Liver (tissue), 3 donors: ENCODE measurements around the gene HIGD1A.

Experiments
- ATF3 ChIP-seq: IDR thresholded peaks from 2 replicates; pipeline ENCODE4 v1.6.1; 2016; ENCODE audit warnings: antibody characterized with exemption
- CTCF ChIP-seq: fragments of 150-350 bp; IDR thresholded peaks from 2 replicates; pipeline ENCODE4 v1.5.1; 2017; ENCODE audit warnings: improper control_type of control experiment, low read depth, low read length; ENCODE audit not compliant: missing input control
- FOXA1 ChIP-seq: IDR thresholded peaks from 2 replicates; pipeline ENCODE4 v1.6.1; 2016; ENCODE audit warnings: antibody characterized with exemption
- GABPA ChIP-seq, 2 donors: IDR thresholded peaks in 1 of 2; conservative IDR thresholded peaks in 1 of 2; 2 replicates each; pipeline ENCODE4 v1.6.1; 2016; ENCODE audit warnings: antibody characterized with exemption in 2 of 2, mild to moderate bottlenecking in 1 of 2, moderate library complexity in 1 of 2
- JUND ChIP-seq, 2 donors: IDR thresholded peaks; 2 replicates each; pipeline ENCODE4 v1.6.1; 2016; ENCODE audit warnings: antibody characterized with exemption in 2 of 2
- RAD21 ChIP-seq, 2 donors: IDR thresholded peaks; 2 replicates each; pipeline ENCODE4 v1.6.1; 2016; ENCODE audit warnings: antibody characterized with exemption in 2 of 2, mild to moderate bottlenecking in 2 of 2
- SP1 ChIP-seq: IDR thresholded peaks from 2 replicates; pipeline ENCODE4 v1.6.1; 2018; ENCODE audit warnings: antibody characterized with exemption, mild to moderate bottlenecking
- donor health status: healthy.
- donor health status: healthy.

- TF ChIP-seq CTCF (no peak), JUND (IDR thresholded peaks at IDR 0.05) (no peak), FOXA1 (no peak), RAD21 (IDR thresholded peaks at IDR 0.05) (no peak), SP1 (no peak), ATF3 (no peak), GABPA (IDR thresholded peaks at IDR 0.05 in 1 of 2, conservative IDR thresholded peaks at IDR 0.05 in 1 of 2) (no peak)
Measured at GRCh38 chr3:42750834-42751233, 53.5 kb downstream of the HIGD1A start.
